NCI-H226 (cell line): ENCODE results near the gene CELSR3.
A peak's percentile ranks its signal among the peaks of the same experiment; 100 is the strongest.

Source experiments
- DNase-seq: peaks from one replicate; pipeline ENCODE4 v3.0.0-alpha.2; 2015

CELSR3 gene

GRCh38 chr3:48685603-48686511 is 23.2 kb upstream of the CELSR3 start, which contains the start of gene NCKIPSD:
TSS of gene NCKIPSD (minus strand) at chr3:48685915. CDS start at chr3:48685807, 108 bp downstream.
- DNase-seq = peak; percentile 60

- no peak for DNase-seq
These were observed 22.6 kb upstream of the CELSR3 start for GRCh38 chr3:48685293-48685602.

- no peak for DNase-seq
These were observed 21.9 kb upstream of the CELSR3 start for GRCh38 chr3:48684480-48685143.

- DNase-seq = no peak
These were observed 21.3 kb upstream of the CELSR3 start for GRCh38 chr3:48684054-48684349.

- no peak for DNase-seq
These were observed 20.1 kb upstream of the CELSR3 start for GRCh38 chr3:48682786-48683185.

- no peak for DNase-seq
These were observed 19.4 kb upstream of the CELSR3 start for GRCh38 chr3:48681974-48682610.

- DNase-seq = no peak
These were observed 18.8 kb upstream of the CELSR3 start for GRCh38 chr3:48681541-48681880.

- no peak for DNase-seq
These were observed 18.3 kb upstream of the CELSR3 start for GRCh38 chr3:48680811-48681540.

GRCh38 chr3:48679411-48680391 is 17.0 kb upstream of the CELSR3 start:
- DNase-seq = no peak

- DNase-seq = no peak
These were observed 16.1 kb upstream of the CELSR3 start for GRCh38 chr3:48678566-48679380.

GRCh38 chr3:48678056-48678455 is 15.4 kb upstream of the CELSR3 start:
- DNase-seq = peak; percentile 57

GRCh38 chr3:48674505-48674904 is 11.8 kb upstream of the CELSR3 start:
- no peak for DNase-seq

- DNase-seq = no peak
These were observed 9.8 kb upstream of the CELSR3 start for GRCh38 chr3:48672522-48672921.

- no peak for DNase-seq
These were observed 2.2 kb upstream of the CELSR3 start for GRCh38 chr3:48664929-48665328.

- no peak for DNase-seq
These were observed 1.6 kb upstream of the CELSR3 start for GRCh38 chr3:48664313-48664644.

GRCh38 chr3:48663489-48664312 is 1.0 kb upstream of the CELSR3 start:
- DNase-seq = peak; percentile 99

GRCh38 chr3:48662145-48662752 is 437 bp downstream of the CELSR3 start:
- no peak for DNase-seq

- peak; percentile 32 for DNase-seq
These were observed 1.1 kb downstream of the CELSR3 start for GRCh38 chr3:48661501-48662144.

GRCh38 chr3:48660800-48661400 is 1.8 kb downstream of the CELSR3 start:
- DNase-seq = no peak
